ENCODE results near the gene GABRR1.

DNA sequence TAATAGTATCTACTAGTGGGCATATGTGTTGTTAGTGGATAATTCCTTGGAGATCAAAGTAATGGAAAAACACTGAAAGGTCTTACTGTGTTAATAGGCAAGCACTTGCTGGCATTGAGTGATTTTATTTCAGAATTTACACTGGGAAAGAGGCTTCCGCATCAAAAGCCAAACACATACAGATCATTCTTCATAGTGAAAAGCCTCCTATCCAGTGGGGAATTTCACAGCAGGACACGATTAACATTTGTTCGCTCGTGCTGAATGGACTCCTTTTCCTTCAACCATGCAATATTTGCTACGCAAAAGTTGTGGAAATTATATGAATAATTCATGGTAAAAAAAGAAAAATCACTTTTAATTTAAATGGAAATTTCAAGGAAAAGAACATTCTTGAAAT, 26.4 kb downstream of the GABRR1 start:
- TF ChIP-seq, protein P1, sequence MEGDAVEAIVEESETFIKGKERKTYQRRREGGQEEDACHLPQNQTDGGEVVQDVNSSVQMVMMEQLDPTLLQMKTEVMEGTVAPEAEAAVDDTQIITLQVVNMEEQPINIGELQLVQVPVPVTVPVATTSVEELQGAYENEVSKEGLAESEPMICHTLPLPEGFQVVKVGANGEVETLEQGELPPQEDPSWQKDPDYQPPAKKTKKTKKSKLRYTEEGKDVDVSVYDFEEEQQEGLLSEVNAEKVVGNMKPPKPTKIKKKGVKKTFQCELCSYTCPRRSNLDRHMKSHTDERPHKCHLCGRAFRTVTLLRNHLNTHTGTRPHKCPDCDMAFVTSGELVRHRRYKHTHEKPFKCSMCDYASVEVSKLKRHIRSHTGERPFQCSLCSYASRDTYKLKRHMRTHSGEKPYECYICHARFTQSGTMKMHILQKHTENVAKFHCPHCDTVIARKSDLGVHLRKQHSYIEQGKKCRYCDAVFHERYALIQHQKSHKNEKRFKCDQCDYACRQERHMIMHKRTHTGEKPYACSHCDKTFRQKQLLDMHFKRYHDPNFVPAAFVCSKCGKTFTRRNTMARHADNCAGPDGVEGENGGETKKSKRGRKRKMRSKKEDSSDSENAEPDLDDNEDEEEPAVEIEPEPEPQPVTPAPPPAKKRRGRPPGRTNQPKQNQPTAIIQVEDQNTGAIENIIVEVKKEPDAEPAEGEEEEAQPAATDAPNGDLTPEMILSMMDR (IDR thresholded peaks at IDR 0.05; ENCODE audit: low read length), result no peak
- TF ChIP-seq EZH2 (IDR thresholded peaks at IDR 0.05; ENCODE audit: borderline replicate concordance, low read length), result no peak
